HEK293 (cell line): Measurements from ENCODE around the gene SP6.

Experiments used
- BCL11B ChIP-seq: fragments of 450-650 bp; formaldehyde crosslinking; IDR thresholded peaks from 2 replicates; pipeline ENCODE4 v1.5.1; 2016; ENCODE audit warnings: low read depth, missing biosample characterization, missing genetic modification characterization
- BCL6B ChIP-seq: fragments of 450-650 bp; formaldehyde crosslinking; IDR thresholded peaks from 2 replicates; pipeline ENCODE4 v1.5.1; 2017; ENCODE audit warnings: missing biosample characterization, missing genetic modification characterization
- GLIS2 ChIP-seq: fragments of 450-650 bp; formaldehyde crosslinking; IDR thresholded peaks from 2 replicates; pipeline ENCODE4 v1.5.1; 2016; ENCODE audit warnings: missing biosample characterization, missing genetic modification characterization
- HOXD13 ChIP-seq: sonication (generic); formaldehyde crosslinking; IDR thresholded peaks from 2 replicates; pipeline ENCODE4 v1.8.0; 2022; ENCODE audit warnings: missing genetic modification reagents, borderline replicate concordance
- REST ChIP-seq: fragments of 450-650 bp; formaldehyde crosslinking; IDR thresholded peaks from 2 replicates; pipeline ENCODE4 v1.5.1; 2016; ENCODE audit warnings: missing biosample characterization, missing genetic modification characterization
- SETDB1 ChIP-seq: IDR thresholded peaks from one replicate; pipeline ENCODE4 v1.6.1; 2017; ENCODE audit warnings: mild to moderate bottlenecking, low read length, moderate library complexity, mixed read lengths; ENCODE audit not compliant: insufficient read length
- SP7 ChIP-seq: fragments of 450-650 bp; formaldehyde crosslinking; IDR thresholded peaks from 2 replicates; pipeline ENCODE4 v1.5.1; 2016; ENCODE audit warnings: missing biosample characterization, missing genetic modification characterization
- ZBTB44 ChIP-seq: fragments of 450-650 bp; IDR thresholded peaks from 2 replicates; pipeline ENCODE4 v1.5.1; 2018; ENCODE audit warnings: missing biosample characterization, mild to moderate bottlenecking, missing genetic modification characterization
- ZNF10 ChIP-seq: fragments of 450-650 bp; formaldehyde crosslinking; IDR thresholded peaks from 2 replicates; pipeline ENCODE4 v1.5.1; 2017; ENCODE audit warnings: missing biosample characterization, missing genetic modification characterization
- ZNF121 ChIP-seq: fragments of 450-650 bp; formaldehyde crosslinking; IDR thresholded peaks from 2 replicates; pipeline ENCODE4 v1.5.1; 2016; ENCODE audit warnings: missing biosample characterization, missing genetic modification characterization
- ZNF132 ChIP-seq: fragments of 450-650 bp; formaldehyde crosslinking; IDR thresholded peaks from 2 replicates; pipeline ENCODE4 v1.5.1; 2017; ENCODE audit warnings: missing biosample characterization, missing genetic modification characterization, borderline replicate concordance
- ZNF148 ChIP-seq: fragments of 450-650 bp; formaldehyde crosslinking; IDR thresholded peaks from 2 replicates; pipeline ENCODE4 v1.5.0; 2017; ENCODE audit warnings: missing biosample characterization, missing genetic modification characterization, borderline replicate concordance
- ZNF175 ChIP-seq: fragments of 450-650 bp; formaldehyde crosslinking; IDR thresholded peaks from 2 replicates; pipeline ENCODE4 v1.5.1; 2016; ENCODE audit warnings: missing biosample characterization, missing genetic modification characterization
- ZNF248 ChIP-seq: fragments of 450-650 bp; formaldehyde crosslinking; IDR thresholded peaks from 2 replicates; pipeline ENCODE4 v1.5.1; 2017; ENCODE audit warnings: missing biosample characterization, missing genetic modification characterization
- ZNF26 ChIP-seq: fragments of 450-650 bp; formaldehyde crosslinking; IDR thresholded peaks from 2 replicates; pipeline ENCODE4 v1.5.1; 2016; ENCODE audit warnings: missing biosample characterization, missing genetic modification characterization
- ZNF324 ChIP-seq: fragments of 450-650 bp; formaldehyde crosslinking; IDR thresholded peaks from 2 replicates; pipeline ENCODE4 v1.5.1; 2016; ENCODE audit warnings: missing biosample characterization, missing genetic modification characterization
- ZNF354C ChIP-seq: fragments of 450-650 bp; formaldehyde crosslinking; IDR thresholded peaks from 2 replicates; pipeline ENCODE4 v1.5.1; 2016; ENCODE audit warnings: missing biosample characterization, missing genetic modification characterization, low read depth, borderline replicate concordance
- ZNF362 ChIP-seq: fragments of 450-650 bp; formaldehyde crosslinking; IDR thresholded peaks from 2 replicates; pipeline ENCODE4 v1.5.1; 2016; ENCODE audit warnings: missing biosample characterization, missing genetic modification characterization
- ZNF513 ChIP-seq: fragments of 450-650 bp; IDR thresholded peaks from 2 replicates; pipeline ENCODE4 v1.5.1; 2018; ENCODE audit warnings: missing biosample characterization, missing genetic modification characterization
- ZNF514 ChIP-seq: fragments of 450-650 bp; formaldehyde crosslinking; IDR thresholded peaks from 2 replicates; pipeline ENCODE4 v1.5.1; 2016; ENCODE audit warnings: missing biosample characterization, missing genetic modification characterization
- ZNF571 ChIP-seq: fragments of 450-650 bp; formaldehyde crosslinking; IDR thresholded peaks from 2 replicates; pipeline ENCODE4 v1.5.0; 2017; ENCODE audit warnings: missing biosample characterization, missing genetic modification characterization
- ZNF585B ChIP-seq: fragments of 450-650 bp; formaldehyde crosslinking; IDR thresholded peaks from 2 replicates; pipeline ENCODE4 v1.5.1; 2016; ENCODE audit warnings: missing biosample characterization, missing genetic modification characterization
- ZNF610 ChIP-seq: fragments of 450-650 bp; formaldehyde crosslinking; IDR thresholded peaks from 2 replicates; pipeline ENCODE4 v1.5.1; 2016; ENCODE audit warnings: missing biosample characterization, missing genetic modification characterization, borderline replicate concordance
- ZNF621 ChIP-seq: fragments of 450-650 bp; formaldehyde crosslinking; IDR thresholded peaks from 2 replicates; pipeline ENCODE4 v1.5.1; 2017; ENCODE audit warnings: missing biosample characterization, missing genetic modification characterization
- ZNF664 ChIP-seq: fragments of 450-650 bp; formaldehyde crosslinking; IDR thresholded peaks from 2 replicates; pipeline ENCODE4 v1.5.1; 2016; ENCODE audit warnings: missing biosample characterization, missing genetic modification characterization
- ZNF701 ChIP-seq: fragments of 450-650 bp; formaldehyde crosslinking; IDR thresholded peaks from 2 replicates; pipeline ENCODE4 v1.5.1; 2016; ENCODE audit warnings: missing biosample characterization, missing genetic modification characterization
- ZNF707 ChIP-seq: fragments of 450-650 bp; formaldehyde crosslinking; IDR thresholded peaks from 2 replicates; pipeline ENCODE4 v1.5.1; 2016; ENCODE audit warnings: missing biosample characterization, missing genetic modification characterization
- ZNF777 ChIP-seq: fragments of 450-650 bp; formaldehyde crosslinking; IDR thresholded peaks from 2 replicates; pipeline ENCODE4 v1.5.1; 2017; ENCODE audit warnings: missing biosample characterization, missing genetic modification characterization, borderline replicate concordance

Gene SP6

GRCh38 chr17:47895347-47895855, 44.4 kb upstream of the SP6 start (continued):
- TF ChIP-seq REST (peak; percentile 44; the same call in 1 of the 2 replicates), ZNF132 (tag by site-specific recombination) (no peak), ZNF148 (no peak), ZNF701 (tag by site-specific recombination) (no peak), ZNF585B (tag by site-specific recombination) (no peak), ZNF10 (tag by site-specific recombination) (no peak), ZNF362 (tag by site-specific recombination) (no peak), ZNF248 (tag by site-specific recombination) (no peak), SETDB1 (no peak), ZBTB44 (no peak), ZNF571 (tag by site-specific recombination) (no peak), SP7 (tag by site-specific recombination) (0 out of 2 replicates have a peak, but pooled peaks have one; percentile 8), BCL6B (tag by site-specific recombination) (no peak), HOXD13 (CRISPR knock-in tag) (no peak), ZNF354C (no peak), ZNF175 (tag by site-specific recombination) (no peak), ZNF26 (tag by site-specific recombination) (no peak), BCL11B (tag by site-specific recombination) (no peak), ZNF324 (tag by site-specific recombination) (no peak), GLIS2 (tag by site-specific recombination) (no peak), ZNF777 (no peak), ZNF664 (tag by site-specific recombination) (no peak), ZNF610 (tag by site-specific recombination) (no peak), ZNF513 (tag by site-specific recombination) (no peak), ZNF621 (tag by site-specific recombination) (no peak), ZNF514 (tag by site-specific recombination) (no peak), ZNF121 (tag by site-specific recombination) (no peak), ZNF707 (tag by site-specific recombination) (no peak)
